ENCODE measurements around the gene SLC39A5. TPM values are rescaled to one million over a fixed set of nuclear protein-coding genes. Genes with fewer than 3 reads are reported as not detected.

The SLC39A5 gene
- total and polyA plus RNA-seq, 2 of the 13 experiments (the other 11 are each of a cell fraction or from before 2014, with no cell fraction given), result 59.7 to 101 TPM

DNA sequence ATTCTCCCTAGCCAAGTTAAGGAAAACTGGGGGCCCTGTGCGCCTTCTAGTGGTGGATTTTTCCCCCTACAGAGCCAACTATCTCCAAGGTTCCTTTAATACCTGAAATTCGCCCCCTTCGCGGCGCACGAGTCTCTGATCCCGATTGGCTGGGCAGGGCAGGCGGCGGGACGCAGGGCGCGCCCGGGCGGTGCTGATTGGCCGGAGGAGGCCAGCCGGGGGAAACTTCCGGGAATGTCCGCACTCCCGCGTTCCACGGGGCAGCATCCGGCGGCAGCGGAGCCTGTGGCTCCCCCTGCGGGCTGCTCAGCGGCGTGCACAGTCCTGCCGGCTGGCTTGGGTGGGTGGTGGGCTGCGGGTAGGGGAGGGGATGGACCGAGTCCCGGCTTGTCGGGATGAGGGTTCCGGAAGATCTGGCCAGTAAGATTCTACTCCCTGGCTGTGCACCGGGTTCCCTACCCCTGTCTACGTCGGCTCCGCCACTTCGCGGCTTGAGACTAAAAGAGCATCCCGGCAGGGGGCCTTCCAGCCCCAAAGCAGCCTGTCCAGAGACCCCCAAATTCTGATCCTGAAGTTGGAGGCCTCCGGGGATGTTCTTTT is 5.6 kb upstream of the SLC39A5 start, which contains the start of gene NABP2 (continued):
- TF ChIP-seq ZNF678 (CRISPR knock-in tag; IDR thresholded peaks at IDR 0.05) (no peak), HES4 (CRISPR knock-in tag; IDR thresholded peaks at IDR 0.05; ENCODE audit: borderline replicate concordance) (no peak), MED13 (CRISPR knock-in tag; IDR thresholded peaks at IDR 0.05) (no peak), ZSCAN31 (CRISPR knock-in tag; IDR thresholded peaks at IDR 0.05; ENCODE audit: low read depth) (peak; percentile 60; the same call in 1 of the 2 replicates), EZH2 (conservative IDR thresholded peaks at IDR 0.05; ENCODE audit: low read depth, low read length) (no peak), ZNF431 (CRISPR knock-in tag; IDR thresholded peaks at IDR 0.05; ENCODE audit: borderline replicate concordance, low read depth) (no peak), WIZ (CRISPR knock-in tag; IDR thresholded peaks at IDR 0.05) (no peak), ZEB1 (IDR thresholded peaks at IDR 0.05; ENCODE audit: insufficient replicate concordance, low read depth) (no peak), ZNF776 (CRISPR knock-in tag; IDR thresholded peaks at IDR 0.05) (no peak), RBM39 (IDR thresholded peaks at IDR 0.05; ENCODE audit: low read depth, low read length, poor library complexity, severe bottlenecking) (peak; percentile 81), ZNF572 (CRISPR knock-in tag; IDR thresholded peaks at IDR 0.05) (0 out of 2 replicates have a peak, but pooled peaks have one; percentile 56), CCAR2 (optimal IDR thresholded peaks at IDR 0.05; ENCODE audit: low read depth, low read length) (no peak), ZSCAN20 (CRISPR knock-in tag; IDR thresholded peaks at IDR 0.05; ENCODE audit: borderline replicate concordance) (no peak), MXI1 (IDR thresholded peaks at IDR 0.05; ENCODE audit: borderline replicate concordance, low read depth, low read length) (peak; percentile 60; the same call in 1 of the 3 replicates), ZNF570 (CRISPR knock-in tag; IDR thresholded peaks at IDR 0.05; ENCODE audit: borderline replicate concordance) (no peak), IRX3 (CRISPR knock-in tag; IDR thresholded peaks at IDR 0.05; ENCODE audit: borderline replicate concordance, low read depth) (no peak), NR2F2 (IDR thresholded peaks at IDR 0.05; ENCODE audit: borderline replicate concordance, low read depth) (no peak; the same call in 1 of the 2 replicates), SKI (IDR thresholded peaks at IDR 0.05; ENCODE audit: partially characterized antibody) (peak; percentile 74), ZNF550 (CRISPR knock-in tag; IDR thresholded peaks at IDR 0.05; ENCODE audit: borderline replicate concordance) (no peak), KDM3A (CRISPR knock-in tag; IDR thresholded peaks at IDR 0.05; ENCODE audit: low read depth) (peak; percentile 61; the same call in 1 of the 2 replicates)
- TF ChIP-seq, protein P1, sequence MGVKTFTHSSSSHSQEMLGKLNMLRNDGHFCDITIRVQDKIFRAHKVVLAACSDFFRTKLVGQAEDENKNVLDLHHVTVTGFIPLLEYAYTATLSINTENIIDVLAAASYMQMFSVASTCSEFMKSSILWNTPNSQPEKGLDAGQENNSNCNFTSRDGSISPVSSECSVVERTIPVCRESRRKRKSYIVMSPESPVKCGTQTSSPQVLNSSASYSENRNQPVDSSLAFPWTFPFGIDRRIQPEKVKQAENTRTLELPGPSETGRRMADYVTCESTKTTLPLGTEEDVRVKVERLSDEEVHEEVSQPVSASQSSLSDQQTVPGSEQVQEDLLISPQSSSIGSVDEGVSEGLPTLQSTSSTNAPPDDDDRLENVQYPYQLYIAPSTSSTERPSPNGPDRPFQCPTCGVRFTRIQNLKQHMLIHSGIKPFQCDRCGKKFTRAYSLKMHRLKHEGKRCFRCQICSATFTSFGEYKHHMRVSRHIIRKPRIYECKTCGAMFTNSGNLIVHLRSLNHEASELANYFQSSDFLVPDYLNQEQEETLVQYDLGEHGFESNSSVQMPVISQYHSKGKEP (CRISPR knock-in tag; IDR thresholded peaks at IDR 0.05), result no peak
- TF ChIP-seq, protein P2, sequence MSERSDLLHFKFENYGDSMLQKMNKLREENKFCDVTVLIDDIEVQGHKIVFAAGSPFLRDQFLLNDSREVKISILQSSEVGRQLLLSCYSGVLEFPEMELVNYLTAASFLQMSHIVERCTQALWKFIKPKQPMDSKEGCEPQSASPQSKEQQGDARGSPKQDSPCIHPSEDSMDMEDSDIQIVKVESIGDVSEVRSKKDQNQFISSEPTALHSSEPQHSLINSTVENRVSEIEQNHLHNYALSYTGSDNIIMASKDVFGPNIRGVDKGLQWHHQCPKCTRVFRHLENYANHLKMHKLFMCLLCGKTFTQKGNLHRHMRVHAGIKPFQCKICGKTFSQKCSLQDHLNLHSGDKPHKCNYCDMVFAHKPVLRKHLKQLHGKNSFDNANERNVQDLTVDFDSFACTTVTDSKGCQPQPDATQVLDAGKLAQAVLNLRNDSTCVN (CRISPR knock-in tag; IDR thresholded peaks at IDR 0.05; ENCODE audit: borderline replicate concordance), result 0 out of 2 replicates have a peak, but pooled peaks have one; percentile 19
- TF ChIP-seq, protein P3, sequence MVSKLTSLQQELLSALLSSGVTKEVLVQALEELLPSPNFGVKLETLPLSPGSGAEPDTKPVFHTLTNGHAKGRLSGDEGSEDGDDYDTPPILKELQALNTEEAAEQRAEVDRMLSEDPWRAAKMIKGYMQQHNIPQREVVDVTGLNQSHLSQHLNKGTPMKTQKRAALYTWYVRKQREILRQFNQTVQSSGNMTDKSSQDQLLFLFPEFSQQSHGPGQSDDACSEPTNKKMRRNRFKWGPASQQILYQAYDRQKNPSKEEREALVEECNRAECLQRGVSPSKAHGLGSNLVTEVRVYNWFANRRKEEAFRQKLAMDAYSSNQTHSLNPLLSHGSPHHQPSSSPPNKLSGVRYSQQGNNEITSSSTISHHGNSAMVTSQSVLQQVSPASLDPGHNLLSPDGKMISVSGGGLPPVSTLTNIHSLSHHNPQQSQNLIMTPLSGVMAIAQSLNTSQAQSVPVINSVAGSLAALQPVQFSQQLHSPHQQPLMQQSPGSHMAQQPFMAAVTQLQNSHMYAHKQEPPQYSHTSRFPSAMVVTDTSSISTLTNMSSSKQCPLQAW (CRISPR knock-in tag; IDR thresholded peaks at IDR 0.05), result peak; percentile 81
- TF ChIP-seq, protein P4, sequence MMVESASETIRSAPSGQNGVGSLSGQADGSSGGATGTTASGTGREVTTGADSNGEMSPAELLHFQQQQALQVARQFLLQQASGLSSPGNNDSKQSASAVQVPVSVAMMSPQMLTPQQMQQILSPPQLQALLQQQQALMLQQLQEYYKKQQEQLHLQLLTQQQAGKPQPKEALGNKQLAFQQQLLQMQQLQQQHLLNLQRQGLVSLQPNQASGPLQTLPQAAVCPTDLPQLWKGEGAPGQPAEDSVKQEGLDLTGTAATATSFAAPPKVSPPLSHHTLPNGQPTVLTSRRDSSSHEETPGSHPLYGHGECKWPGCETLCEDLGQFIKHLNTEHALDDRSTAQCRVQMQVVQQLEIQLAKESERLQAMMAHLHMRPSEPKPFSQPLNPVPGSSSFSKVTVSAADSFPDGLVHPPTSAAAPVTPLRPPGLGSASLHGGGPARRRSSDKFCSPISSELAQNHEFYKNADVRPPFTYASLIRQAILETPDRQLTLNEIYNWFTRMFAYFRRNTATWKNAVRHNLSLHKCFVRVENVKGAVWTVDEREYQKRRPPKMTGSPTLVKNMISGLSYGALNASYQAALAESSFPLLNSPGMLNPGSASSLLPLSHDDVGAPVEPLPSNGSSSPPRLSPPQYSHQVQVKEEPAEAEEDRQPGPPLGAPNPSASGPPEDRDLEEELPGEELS (CRISPR knock-in tag; IDR thresholded peaks at IDR 0.05), result no peak

Data from HepG2 (cell line).